Activated naive CD4-positive, alpha-beta T cell treated with anti-CD3 and anti-CD28 coated beads for 36 hours (primary cell): ENCODE results near the gene RAB11FIP3. TPM values are rescaled to one million over a fixed set of nuclear protein-coding genes. Genes with fewer than 3 reads are reported as not detected.

ENCODE experiments used
- CTCF ChIA-PET: fragments of 350-600 bp; sonication (Branson Sonifier 250); formaldehyde crosslinking; loops from one replicate; lab custom pipeline; 2021; ENCODE audit warnings: antibody characterized with exemption; lab: Charles Lee
- DNase-seq: peaks from one replicate; pipeline ENCODE4 v3.0.0-alpha.2; 2020
- H3K27ac Mint-ChIP-seq: one replicate; pipeline ENCODE4 v1.8.0; 2021; ENCODE audit warnings: mild to moderate bottlenecking, mixed read lengths
- H3K27me3 Mint-ChIP-seq: one replicate; pipeline ENCODE4 v1.8.0; 2021; ENCODE audit warnings: low read depth, mixed read lengths
- H3K36me3 Mint-ChIP-seq: one replicate; pipeline ENCODE4 v1.8.0; 2021; ENCODE audit warnings: low read depth, mixed read lengths
- H3K4me1 Mint-ChIP-seq: one replicate; pipeline ENCODE4 v1.8.0; 2021; ENCODE audit warnings: low read depth, mixed read lengths
- H3K4me3 Mint-ChIP-seq: one replicate; pipeline ENCODE4 v1.8.0; 2021; ENCODE audit warnings: mild to moderate bottlenecking, moderate library complexity, mixed read lengths
- H3K9me3 Mint-ChIP-seq: one replicate; pipeline ENCODE4 v1.8.0; 2021; ENCODE audit warnings: mixed read lengths
- intact Hi-C: fragments of 100-400 bp; cut with micrococcal nuclease; formaldehyde crosslinking; loops from one replicate; pipeline ENCODE4 v1.15.1; 2023
- total RNA-seq, 2 experiments: library from RNA; stranded (reverse); gene quantifications; one replicate each; pipeline ENCODE4 v1.2.3, GENCODE V29; 2021

RAB11FIP3 gene
- total RNA-seq, 2 experiments from 2014 or later, result 15.8 to 18.2 TPM

DNA sequence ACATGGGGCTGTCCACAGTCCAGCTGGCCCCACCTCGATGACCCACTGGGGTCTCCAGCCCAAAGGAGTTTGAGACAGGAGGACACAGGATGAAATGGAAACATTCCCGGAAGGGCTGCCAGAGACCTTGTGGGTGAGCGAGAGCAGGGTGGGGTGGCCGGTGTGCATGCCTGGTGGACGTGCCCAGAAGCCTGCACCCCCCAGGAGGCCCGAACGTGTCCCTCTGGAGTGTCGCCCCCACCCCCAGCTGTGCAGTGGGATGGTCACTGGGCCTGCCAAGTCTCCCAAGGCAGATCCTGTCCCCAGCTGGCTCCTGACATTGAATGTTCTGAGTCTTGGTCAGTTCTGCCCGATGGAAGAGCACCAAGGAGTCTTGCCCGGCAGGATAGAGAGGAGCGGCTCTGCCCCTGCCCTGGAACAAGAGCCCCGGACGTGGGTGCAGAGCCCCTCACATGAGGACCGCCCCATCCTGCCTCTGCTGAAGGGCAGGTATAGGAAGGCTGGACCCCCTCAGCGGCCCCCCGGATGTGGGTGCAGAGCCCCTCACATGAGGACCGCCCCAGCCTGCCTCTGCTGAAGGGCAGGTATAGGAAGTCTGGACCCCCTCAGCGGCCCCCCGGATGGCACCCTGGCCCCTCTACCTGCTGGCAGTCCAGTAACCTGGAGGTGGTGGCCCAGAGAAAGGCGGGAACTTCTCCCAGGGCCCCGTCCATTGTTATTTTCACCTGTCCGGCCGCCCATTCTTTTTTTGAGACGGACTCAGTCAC, 99.0 kb downstream of the RAB11FIP3 start:
- Mint-ChIP-seq H3K4me1 (peaks cover 31% of the 10 kb centered on the region), H3K36me3 (peaks cover 4% of the 10 kb centered on the region), H3K4me3 (no peak overlapping the region), H3K27ac (peak overlapping the region; percentile 96), H3K27me3 (no peaks in the 10 kb centered on the region), H3K9me3 (no peaks in the 10 kb centered on the region)
- DNase-seq, result no peak
- intact Hi-C loops, result loop anchor here (1.0 to 5.0 kb wide), 7 partner anchors 65 to 478 kb away; partner anchors contain the start of genes DECR2, FAM234A, JMJD8 and METTL26
- CTCF ChIA-PET, result no interaction called here

DNA sequence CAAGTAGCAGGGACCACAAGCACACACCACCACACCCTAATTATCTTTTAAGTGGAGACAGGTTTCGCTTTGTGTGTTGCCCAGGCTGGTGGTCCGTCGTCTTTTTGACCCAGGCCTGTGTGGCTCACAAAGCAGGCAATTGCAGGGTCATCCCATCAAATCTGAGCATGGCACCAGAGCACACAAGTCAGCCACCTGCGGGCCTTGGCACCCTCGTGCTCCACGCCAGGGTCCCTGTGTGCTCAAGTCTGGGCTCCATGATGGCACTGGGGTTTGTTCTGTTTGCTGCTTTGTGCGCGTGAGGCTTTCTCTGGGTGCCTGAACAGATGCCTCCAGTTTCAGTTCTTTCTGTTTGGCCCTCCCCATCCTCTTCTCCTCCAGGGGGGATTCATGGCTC, 99.7 kb downstream of the RAB11FIP3 start:
- CTCF ChIA-PET, result no interaction called here
- peaks cover 4% of the 10 kb centered on the region for H3K36me3 Mint-ChIP-seq
- peak; percentile 59 for DNase-seq
- intact Hi-C loops, result loop anchor here (1.0 to 5.0 kb wide), 7 partner anchors 64 to 477 kb away; partner anchors contain the start of genes DECR2, FAM234A, JMJD8 and METTL26
- H3K27ac Mint-ChIP-seq, result peak overlapping the region; percentile 96
- peak overlapping the region; percentile 85 for H3K4me3 Mint-ChIP-seq
- H3K9me3 Mint-ChIP-seq, result no peaks in the 10 kb centered on the region
- H3K27me3 Mint-ChIP-seq, result no peaks in the 10 kb centered on the region
- peaks cover 37% of the 10 kb centered on the region for H3K4me1 Mint-ChIP-seq

DNA sequence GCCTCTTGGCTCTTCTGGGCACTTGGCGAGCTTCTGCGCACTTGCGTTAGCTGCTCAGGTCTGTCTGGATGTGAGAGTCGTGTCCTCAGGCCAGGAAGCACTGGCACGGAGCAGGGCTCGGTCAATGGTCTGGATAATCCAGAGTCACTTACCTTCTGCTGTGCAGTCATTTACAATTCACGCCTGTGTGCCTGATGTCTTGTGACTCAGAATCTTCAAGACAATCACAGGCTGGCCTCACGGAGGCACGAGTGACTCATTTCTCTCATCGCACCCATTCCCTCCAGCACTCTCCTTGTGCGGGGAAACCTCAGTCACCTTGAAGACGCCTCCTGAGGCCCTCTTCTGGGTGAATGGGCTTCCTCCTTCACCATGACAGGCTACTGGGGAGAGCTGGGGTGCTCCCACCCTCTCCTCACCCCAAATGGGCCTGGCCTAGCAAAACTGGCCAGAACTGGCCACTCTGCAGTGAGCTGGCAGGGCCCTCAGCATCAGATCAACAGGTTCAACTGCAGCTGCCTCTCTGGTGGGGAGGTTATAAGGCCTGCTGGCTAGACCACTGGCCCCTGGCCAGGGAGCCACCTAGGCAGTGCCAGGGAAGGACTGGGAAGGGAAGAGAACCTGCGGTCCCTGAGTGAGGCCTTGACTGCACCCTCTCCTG, 100.2 kb downstream of the RAB11FIP3 start:
- CTCF ChIA-PET, result interaction anchor here (0.9 kb wide), 1 partner anchor 75 kb away, joined by 3 read pairs; no protein-coding TSS in a partner anchor
- Mint-ChIP-seq H3K27me3 (no peaks in the 10 kb centered on the region), H3K4me3 (peak overlapping the region; percentile 85), H3K27ac (peak overlapping the region; percentile 96), H3K36me3 (peaks cover 4% of the 10 kb centered on the region), H3K4me1 (peaks cover 40% of the 10 kb centered on the region), H3K9me3 (no peaks in the 10 kb centered on the region)
- DNase-seq, result peak; percentile 93
- intact Hi-C loops, result loop anchor here (1.0 to 5.0 kb wide), 8 partner anchors 64 to 783 kb away; partner anchors contain the start of genes DECR2, FAM234A, JMJD8 and METTL26

DNA sequence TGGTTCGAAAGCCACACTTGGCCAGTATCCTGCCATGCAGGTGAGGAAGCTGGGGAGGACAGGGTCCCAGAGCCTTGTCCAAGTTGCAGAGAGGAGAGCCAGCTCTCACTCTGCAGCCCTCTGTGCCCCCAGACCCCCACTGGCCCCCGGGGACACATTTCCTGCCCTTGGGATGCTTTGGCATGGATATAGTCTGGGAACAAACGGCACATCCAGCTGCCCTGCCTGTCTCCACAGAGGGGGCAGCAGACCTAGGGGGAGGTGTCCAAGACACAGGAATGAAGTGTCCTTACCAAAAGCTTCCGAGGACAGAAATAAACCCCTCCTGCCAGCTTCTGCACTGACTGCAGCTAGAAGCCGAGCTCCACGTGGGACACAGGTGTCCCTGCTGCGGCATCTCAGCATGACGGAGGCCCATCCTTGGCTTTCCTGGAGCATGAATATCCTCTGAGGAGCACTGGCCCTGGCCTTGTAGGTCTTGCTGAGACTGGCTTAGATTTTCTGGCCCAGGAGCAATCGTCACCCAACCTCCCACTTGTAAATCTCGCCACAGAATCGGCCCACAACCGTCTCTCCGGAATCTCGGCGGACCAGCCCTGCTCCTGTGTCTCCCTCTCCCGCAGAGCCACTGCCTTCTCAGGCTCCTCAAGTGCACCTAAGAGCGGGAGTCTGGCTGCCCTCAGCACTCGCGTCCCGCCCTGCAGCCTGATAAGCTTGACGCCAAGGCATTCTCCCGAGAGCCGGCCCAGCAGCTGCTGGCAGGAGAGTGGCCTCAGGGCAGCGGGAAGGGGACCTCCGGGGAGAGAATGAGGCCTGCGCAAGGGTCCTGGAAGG, 100.9 kb downstream of the RAB11FIP3 start:
- peak overlapping the region; percentile 85 for H3K4me3 Mint-ChIP-seq
- peak overlapping the region; percentile 96 for H3K27ac Mint-ChIP-seq
- H3K27me3 Mint-ChIP-seq, result no peaks in the 10 kb centered on the region
- H3K4me1 Mint-ChIP-seq, result peaks cover 40% of the 10 kb centered on the region
- DNase-seq, result peak; percentile 47
- CTCF ChIA-PET, result interaction anchor here (0.9 kb wide), 1 partner anchor 75 kb away, joined by 3 read pairs; no protein-coding TSS in a partner anchor
- intact Hi-C loops, result loop anchor here (1.0 to 5.0 kb wide), 6 partner anchors 43 to 782 kb away; partner anchors contain the start of genes AXIN1, JMJD8, PIGQ and RAB11FIP3
- H3K9me3 Mint-ChIP-seq, result no peaks in the 10 kb centered on the region
- H3K36me3 Mint-ChIP-seq, result peaks cover 4% of the 10 kb centered on the region

DNA sequence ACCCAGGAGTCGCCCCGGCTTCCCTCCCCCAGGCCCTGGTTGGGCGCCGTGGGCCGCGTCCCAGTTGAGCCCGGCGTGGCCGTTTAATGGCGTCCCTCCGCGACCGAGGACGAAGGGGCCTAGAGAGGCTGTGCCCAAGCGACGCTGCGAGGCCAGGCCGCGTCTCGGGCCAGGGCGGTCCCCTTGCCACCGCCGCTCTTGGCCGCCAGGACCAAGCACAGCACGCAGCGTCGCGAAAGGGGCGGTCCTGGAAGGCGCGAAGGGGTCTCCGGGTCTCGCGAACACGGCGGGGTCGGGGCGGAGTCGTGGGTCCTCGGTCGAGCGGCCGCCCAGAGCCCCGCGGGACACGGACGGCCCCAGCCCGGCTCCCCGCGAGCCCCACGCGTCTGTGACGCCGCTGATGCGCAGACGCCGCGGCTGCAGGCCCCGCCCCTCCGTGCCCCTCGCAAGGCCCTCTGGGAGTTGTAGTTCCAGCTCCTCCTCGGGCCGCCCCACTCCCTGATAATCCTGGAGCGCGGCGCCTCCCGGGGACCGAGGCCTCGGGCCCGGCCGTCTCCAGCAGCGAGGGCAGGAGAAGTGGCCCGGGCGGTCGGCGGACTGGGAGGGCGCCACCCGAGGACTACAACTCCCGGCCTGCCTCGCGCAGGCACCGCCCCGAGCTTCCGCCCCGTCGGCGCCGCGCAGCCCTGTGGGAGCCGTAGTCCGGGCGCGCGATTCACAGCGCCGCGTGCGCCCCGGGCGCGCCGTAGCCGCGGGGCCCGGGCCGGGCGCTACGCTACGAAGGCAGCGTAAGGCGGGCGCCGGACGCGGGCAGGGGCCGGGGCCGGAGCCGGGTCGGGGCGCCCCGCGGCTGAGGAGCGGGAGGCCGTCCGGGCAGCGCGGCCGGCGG, 101.8 kb downstream of the RAB11FIP3 start, which contains the start of gene CAPN15:
Gene CAPN15 (plus strand): TSS at position 698 of the 889 bp plus-strand sequence. CDS start 19,127 bp downstream, outside the sequence.
- peak; percentile 84 for DNase-seq
- intact Hi-C loops, result loop anchor here (1.0 to 5.0 kb wide), 6 partner anchors 42 to 782 kb away; partner anchors contain the start of genes AXIN1, JMJD8, PIGQ and RAB11FIP3
- peaks cover 4% of the 10 kb centered on the region for H3K36me3 Mint-ChIP-seq
- no peaks in the 10 kb centered on the region for H3K27me3 Mint-ChIP-seq
- peak within 1 kb of the TSS; percentile 96 for H3K27ac Mint-ChIP-seq
- peaks cover 40% of the 10 kb centered on the region for H3K4me1 Mint-ChIP-seq
- CTCF ChIA-PET, result no interaction called here
- no peaks in the 10 kb centered on the region for H3K9me3 Mint-ChIP-seq
- peak within 1 kb of the TSS; percentile 87 for H3K4me3 Mint-ChIP-seq

DNA sequence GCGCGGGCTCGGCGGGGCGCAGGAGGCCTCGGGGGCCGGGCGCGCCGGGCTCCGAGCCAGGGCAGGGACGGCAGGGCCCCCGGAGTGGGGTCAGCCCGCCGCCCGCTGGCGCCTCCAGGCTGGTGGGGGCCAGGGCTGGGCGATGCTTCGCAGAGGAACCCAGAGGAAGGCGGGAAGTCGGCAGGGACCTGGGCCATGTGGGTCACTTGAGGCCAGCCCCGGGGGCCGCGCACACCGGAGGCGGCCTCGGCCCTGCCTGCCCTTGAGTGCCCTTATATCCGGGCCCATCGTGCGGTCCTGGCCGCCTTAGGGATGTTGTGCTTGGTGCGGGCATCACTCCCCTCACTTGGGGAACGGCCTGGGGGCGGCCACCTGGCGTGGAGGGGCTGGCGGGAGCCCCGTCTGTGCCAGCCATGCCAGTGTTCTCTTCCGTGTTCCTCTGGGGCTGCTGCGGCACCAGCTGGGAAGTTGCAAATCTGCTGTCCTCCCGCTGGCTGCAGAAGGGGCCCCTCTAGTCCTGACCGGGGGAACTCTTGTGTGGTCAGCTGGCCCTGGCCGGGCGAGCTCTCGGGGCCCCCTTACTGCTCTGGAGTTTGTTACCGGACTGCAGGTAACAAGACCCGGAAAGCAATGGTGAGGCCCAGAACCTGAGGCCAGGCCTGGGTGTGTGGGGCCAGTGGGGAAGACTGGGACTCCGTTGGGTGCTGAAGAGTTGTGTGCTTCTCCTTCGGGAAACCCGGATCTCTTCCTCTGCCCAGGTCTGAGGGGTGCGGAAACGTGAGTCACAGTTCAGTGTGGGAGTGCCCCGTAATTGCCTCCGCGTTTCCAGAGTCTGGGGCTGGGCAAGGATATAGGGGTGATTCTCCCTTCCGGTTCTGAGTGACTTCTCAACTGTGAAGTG, 102.9 kb downstream of the RAB11FIP3 start:
- Mint-ChIP-seq H3K27me3 (no peaks in the 10 kb centered on the region), H3K9me3 (no peaks in the 10 kb centered on the region), H3K4me3 (peak overlapping the region; percentile 87), H3K4me1 (peaks cover 40% of the 10 kb centered on the region), H3K36me3 (peaks cover 4% of the 10 kb centered on the region), H3K27ac (peak overlapping the region; percentile 87)
- intact Hi-C loops, result loop anchor here (5.0 kb wide), 2 partner anchors 154 to 474 kb away; partner anchors contain the start of genes JMJD8 and STUB1
- DNase-seq, result peak; percentile 62
- CTCF ChIA-PET, result no interaction called here

DNA sequence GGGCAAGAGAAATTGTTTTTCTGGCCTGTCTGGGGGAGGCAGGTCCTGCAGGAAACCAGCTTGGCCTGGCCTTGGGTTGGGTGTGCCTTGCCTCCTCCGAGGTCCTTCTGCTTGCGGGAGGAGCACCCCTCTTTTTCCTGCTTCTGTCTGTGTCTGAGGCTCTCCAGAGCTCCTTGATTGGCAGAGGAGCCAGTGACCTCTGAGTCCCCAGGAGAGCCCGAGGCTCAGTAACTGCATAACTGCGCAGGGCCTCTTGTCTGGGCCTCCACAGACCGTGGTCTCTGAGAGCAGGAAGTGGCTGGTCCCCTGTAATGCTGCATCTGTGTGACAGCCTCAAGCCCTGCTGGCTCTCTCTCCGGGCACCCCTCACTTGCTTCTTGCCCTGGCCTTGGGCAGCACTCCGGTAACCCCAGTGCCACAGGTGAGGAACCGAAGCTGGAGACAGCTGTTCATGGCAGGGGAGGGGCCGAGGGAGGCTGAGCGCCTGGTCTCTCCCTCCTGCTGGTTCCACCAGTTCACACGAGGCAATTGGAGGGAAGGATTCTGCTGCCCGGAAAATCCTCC, 103.6 kb downstream of the RAB11FIP3 start:
- peaks cover 4% of the 10 kb centered on the region for H3K36me3 Mint-ChIP-seq
- H3K4me1 Mint-ChIP-seq, result peaks cover 35% of the 10 kb centered on the region
- H3K27me3 Mint-ChIP-seq, result no peaks in the 10 kb centered on the region
- DNase-seq, result peak; percentile 21
- H3K9me3 Mint-ChIP-seq, result no peaks in the 10 kb centered on the region
- peak overlapping the region; percentile 87 for H3K27ac Mint-ChIP-seq
- H3K4me3 Mint-ChIP-seq, result peak overlapping the region; percentile 87
- CTCF ChIA-PET, result no interaction called here
- intact Hi-C loops, result loop anchor here (5.0 kb wide), 2 partner anchors 153 to 473 kb away; partner anchors contain the start of genes JMJD8 and STUB1

DNA sequence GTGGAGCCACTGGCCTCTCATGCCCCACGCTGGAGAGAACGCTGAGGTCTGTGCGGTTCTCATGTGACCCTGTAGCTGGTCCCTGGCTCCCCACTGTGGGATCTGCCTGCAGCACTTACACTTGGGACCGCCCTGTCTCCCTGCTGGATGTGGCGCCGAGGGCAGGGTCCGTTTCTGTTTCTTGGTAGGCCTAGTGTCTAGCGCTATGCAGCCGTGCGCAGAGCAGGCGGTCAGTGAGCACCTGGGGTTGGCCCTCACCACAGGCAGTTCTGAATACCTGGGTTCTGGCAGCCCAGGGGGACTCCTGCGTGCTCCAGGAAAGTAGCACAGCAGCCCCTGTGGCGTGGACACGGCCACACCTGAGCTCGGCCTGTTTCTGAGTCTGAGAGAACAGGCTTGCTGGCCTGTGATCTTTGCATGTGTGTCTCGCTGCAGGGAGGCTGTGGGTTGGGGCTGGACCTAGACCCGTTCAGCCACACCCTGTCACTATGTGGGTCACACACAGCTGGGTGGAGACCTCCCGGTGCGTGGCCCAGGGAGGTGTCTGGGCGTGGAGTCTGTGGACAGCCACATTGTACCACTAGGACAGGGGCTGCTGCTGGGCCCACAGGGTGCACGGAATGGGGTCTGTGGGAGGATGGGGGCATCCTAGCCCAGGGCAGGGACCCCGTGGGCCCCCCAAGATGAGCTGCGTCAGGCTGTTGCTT, 104.8 kb downstream of the RAB11FIP3 start:
- Mint-ChIP-seq H3K4me3 (peak overlapping the region; percentile 42), H3K4me1 (peaks cover 25% of the 10 kb centered on the region), H3K27ac (no peak overlapping the region), H3K9me3 (no peaks in the 10 kb centered on the region), H3K27me3 (no peaks in the 10 kb centered on the region), H3K36me3 (peaks cover 2% of the 10 kb centered on the region)
- intact Hi-C loops, result no loop called here
- CTCF ChIA-PET, result no interaction called here
- DNase-seq, result no peak

DNA sequence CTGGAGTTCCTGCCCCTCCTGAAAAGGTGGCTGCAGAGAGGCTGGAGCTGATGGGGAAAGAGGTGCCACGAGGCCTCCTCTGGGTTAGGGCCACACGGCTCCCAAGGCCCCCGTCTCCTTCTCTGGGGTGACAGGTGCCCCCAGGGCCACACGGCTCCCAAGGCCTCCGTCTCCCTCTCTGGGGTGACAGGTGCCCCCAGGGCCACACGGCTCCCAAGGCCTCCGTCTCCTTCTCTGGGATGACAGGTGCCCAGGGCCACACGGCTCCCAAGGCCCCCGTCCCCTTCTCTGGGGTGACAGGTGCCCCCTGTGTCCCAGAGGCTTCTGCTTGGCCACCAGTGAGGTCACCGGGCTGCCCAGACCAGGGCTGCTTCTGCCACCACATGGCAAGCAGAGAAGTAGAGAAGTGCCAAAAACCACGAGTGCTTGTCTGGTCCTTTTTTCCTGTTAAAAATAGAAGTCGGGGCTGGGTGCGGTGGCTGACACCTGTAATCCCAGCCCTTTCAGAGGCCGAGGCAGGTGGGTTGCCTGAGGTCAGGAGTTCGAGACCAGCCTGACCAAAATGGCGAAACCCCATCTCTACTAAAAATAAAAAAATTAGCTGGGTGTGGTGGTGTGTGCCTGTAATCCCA, 106.2 kb downstream of the RAB11FIP3 start:
- Mint-ChIP-seq H3K9me3 (no peaks in the 10 kb centered on the region), H3K36me3 (no peaks in the 10 kb centered on the region), H3K4me3 (no peak overlapping the region), H3K27me3 (no peaks in the 10 kb centered on the region), H3K4me1 (peaks cover 18% of the 10 kb centered on the region), H3K27ac (no peak overlapping the region)
- DNase-seq, result no peak
- CTCF ChIA-PET, result no interaction called here
- intact Hi-C loops, result no loop called here
